ENCODE data around the gene ZNRF2.

DNA sequence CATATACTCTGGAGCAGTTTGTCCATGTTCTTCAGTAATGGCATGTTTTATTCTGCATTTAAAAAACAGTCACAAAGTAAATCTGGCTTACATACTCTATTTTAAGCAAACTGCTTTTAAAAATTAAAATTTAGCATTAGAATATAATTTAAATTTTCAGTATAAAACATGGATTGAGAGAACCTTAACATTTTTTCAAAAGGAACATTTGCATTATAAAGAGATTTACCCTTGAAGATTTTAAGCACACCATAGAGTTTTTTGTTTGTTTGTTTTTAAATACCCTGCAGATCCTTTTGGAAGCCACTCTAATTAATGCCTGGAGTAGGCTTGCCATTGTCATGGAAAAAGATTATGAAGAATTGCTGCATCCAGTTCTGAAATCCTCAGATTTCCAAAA is 70.4 kb downstream of the ZNRF2 start:
- TF ChIP-seq, protein P1, sequence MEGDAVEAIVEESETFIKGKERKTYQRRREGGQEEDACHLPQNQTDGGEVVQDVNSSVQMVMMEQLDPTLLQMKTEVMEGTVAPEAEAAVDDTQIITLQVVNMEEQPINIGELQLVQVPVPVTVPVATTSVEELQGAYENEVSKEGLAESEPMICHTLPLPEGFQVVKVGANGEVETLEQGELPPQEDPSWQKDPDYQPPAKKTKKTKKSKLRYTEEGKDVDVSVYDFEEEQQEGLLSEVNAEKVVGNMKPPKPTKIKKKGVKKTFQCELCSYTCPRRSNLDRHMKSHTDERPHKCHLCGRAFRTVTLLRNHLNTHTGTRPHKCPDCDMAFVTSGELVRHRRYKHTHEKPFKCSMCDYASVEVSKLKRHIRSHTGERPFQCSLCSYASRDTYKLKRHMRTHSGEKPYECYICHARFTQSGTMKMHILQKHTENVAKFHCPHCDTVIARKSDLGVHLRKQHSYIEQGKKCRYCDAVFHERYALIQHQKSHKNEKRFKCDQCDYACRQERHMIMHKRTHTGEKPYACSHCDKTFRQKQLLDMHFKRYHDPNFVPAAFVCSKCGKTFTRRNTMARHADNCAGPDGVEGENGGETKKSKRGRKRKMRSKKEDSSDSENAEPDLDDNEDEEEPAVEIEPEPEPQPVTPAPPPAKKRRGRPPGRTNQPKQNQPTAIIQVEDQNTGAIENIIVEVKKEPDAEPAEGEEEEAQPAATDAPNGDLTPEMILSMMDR (CRISPR knock-in tag; IDR thresholded peaks at IDR 0.05): no peak
- TF ChIP-seq ZEB1 (IDR thresholded peaks at IDR 0.05; ENCODE audit: insufficient replicate concordance, low read depth) (no peak), JUND (CRISPR knock-in tag; IDR thresholded peaks at IDR 0.05) (no peak), PAF1 (CRISPR knock-in tag; IDR thresholded peaks at IDR 0.05) (no peak), KDM1A (CRISPR knock-in tag; IDR thresholded peaks at IDR 0.05) (no peak), ZNF614 (CRISPR knock-in tag; IDR thresholded peaks at IDR 0.05; ENCODE audit: borderline replicate concordance) (no peak), XBP1 (CRISPR knock-in tag; IDR thresholded peaks at IDR 0.05) (no peak), ZNF549 (CRISPR knock-in tag; IDR thresholded peaks at IDR 0.05) (no peak), SMC3 (IDR thresholded peaks at IDR 0.05; ENCODE audit: low read length) (no peak), POLR2AphosphoS5 (IDR thresholded peaks at IDR 0.05; ENCODE audit: low read depth, low read length) (no peak)
- TF ChIP-seq, protein P2, sequence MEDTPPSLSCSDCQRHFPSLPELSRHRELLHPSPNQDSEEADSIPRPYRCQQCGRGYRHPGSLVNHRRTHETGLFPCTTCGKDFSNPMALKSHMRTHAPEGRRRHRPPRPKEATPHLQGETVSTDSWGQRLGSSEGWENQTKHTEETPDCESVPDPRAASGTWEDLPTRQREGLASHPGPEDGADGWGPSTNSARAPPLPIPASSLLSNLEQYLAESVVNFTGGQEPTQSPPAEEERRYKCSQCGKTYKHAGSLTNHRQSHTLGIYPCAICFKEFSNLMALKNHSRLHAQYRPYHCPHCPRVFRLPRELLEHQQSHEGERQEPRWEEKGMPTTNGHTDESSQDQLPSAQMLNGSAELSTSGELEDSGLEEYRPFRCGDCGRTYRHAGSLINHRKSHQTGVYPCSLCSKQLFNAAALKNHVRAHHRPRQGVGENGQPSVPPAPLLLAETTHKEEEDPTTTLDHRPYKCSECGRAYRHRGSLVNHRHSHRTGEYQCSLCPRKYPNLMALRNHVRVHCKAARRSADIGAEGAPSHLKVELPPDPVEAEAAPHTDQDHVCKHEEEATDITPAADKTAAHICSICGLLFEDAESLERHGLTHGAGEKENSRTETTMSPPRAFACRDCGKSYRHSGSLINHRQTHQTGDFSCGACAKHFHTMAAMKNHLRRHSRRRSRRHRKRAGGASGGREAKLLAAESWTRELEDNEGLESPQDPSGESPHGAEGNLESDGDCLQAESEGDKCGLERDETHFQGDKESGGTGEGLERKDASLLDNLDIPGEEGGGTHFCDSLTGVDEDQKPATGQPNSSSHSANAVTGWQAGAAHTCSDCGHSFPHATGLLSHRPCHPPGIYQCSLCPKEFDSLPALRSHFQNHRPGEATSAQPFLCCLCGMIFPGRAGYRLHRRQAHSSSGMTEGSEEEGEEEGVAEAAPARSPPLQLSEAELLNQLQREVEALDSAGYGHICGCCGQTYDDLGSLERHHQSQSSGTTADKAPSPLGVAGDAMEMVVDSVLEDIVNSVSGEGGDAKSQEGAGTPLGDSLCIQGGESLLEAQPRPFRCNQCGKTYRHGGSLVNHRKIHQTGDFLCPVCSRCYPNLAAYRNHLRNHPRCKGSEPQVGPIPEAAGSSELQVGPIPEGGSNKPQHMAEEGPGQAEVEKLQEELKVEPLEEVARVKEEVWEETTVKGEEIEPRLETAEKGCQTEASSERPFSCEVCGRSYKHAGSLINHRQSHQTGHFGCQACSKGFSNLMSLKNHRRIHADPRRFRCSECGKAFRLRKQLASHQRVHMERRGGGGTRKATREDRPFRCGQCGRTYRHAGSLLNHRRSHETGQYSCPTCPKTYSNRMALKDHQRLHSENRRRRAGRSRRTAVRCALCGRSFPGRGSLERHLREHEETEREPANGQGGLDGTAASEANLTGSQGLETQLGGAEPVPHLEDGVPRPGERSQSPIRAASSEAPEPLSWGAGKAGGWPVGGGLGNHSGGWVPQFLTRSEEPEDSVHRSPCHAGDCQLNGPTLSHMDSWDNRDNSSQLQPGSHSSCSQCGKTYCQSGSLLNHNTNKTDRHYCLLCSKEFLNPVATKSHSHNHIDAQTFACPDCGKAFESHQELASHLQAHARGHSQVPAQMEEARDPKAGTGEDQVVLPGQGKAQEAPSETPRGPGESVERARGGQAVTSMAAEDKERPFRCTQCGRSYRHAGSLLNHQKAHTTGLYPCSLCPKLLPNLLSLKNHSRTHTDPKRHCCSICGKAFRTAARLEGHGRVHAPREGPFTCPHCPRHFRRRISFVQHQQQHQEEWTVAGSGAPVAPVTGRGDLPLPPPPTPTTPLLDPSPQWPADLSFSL (CRISPR knock-in tag; IDR thresholded peaks at IDR 0.05): no peak
- TF ChIP-seq, protein P3, sequence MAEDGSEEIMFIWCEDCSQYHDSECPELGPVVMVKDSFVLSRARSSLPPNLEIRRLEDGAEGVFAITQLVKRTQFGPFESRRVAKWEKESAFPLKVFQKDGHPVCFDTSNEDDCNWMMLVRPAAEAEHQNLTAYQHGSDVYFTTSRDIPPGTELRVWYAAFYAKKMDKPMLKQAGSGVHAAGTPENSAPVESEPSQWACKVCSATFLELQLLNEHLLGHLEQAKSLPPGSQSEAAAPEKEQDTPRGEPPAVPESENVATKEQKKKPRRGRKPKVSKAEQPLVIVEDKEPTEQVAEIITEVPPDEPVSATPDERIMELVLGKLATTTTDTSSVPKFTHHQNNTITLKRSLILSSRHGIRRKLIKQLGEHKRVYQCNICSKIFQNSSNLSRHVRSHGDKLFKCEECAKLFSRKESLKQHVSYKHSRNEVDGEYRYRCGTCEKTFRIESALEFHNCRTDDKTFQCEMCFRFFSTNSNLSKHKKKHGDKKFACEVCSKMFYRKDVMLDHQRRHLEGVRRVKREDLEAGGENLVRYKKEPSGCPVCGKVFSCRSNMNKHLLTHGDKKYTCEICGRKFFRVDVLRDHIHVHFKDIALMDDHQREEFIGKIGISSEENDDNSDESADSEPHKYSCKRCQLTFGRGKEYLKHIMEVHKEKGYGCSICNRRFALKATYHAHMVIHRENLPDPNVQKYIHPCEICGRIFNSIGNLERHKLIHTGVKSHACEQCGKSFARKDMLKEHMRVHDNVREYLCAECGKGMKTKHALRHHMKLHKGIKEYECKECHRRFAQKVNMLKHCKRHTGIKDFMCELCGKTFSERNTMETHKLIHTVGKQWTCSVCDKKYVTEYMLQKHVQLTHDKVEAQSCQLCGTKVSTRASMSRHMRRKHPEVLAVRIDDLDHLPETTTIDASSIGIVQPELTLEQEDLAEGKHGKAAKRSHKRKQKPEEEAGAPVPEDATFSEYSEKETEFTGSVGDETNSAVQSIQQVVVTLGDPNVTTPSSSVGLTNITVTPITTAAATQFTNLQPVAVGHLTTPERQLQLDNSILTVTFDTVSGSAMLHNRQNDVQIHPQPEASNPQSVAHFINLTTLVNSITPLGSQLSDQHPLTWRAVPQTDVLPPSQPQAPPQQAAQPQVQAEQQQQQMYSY (CRISPR knock-in tag; IDR thresholded peaks at IDR 0.05): no peak
- TF ChIP-seq, protein P4, sequence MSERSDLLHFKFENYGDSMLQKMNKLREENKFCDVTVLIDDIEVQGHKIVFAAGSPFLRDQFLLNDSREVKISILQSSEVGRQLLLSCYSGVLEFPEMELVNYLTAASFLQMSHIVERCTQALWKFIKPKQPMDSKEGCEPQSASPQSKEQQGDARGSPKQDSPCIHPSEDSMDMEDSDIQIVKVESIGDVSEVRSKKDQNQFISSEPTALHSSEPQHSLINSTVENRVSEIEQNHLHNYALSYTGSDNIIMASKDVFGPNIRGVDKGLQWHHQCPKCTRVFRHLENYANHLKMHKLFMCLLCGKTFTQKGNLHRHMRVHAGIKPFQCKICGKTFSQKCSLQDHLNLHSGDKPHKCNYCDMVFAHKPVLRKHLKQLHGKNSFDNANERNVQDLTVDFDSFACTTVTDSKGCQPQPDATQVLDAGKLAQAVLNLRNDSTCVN (CRISPR knock-in tag; IDR thresholded peaks at IDR 0.05; ENCODE audit: borderline replicate concordance): no peak
- TF ChIP-seq, protein P5, sequence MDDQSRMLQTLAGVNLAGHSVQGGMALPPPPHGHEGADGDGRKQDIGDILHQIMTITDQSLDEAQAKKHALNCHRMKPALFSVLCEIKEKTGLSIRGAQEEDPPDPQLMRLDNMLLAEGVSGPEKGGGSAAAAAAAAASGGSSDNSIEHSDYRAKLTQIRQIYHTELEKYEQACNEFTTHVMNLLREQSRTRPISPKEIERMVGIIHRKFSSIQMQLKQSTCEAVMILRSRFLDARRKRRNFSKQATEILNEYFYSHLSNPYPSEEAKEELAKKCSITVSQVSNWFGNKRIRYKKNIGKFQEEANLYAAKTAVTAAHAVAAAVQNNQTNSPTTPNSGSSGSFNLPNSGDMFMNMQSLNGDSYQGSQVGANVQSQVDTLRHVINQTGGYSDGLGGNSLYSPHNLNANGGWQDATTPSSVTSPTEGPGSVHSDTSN (CRISPR knock-in tag; IDR thresholded peaks at IDR 0.05; ENCODE audit: borderline replicate concordance): no peak

Measured in HepG2 (cell line).